CD4-positive, alpha-beta T cell treated with Interleukin-15 for 1 hour (primary cell): Measurements from ENCODE around the gene TMEM259.
"Not testable (repeated sequence)": the region's sequence is repeated elsewhere in the genome, so short reads cannot be mapped to it uniquely, and the experiment has no call there.

Experiments used
- DNase-seq: peaks from one replicate; pipeline ENCODE4 v3.0.0-alpha.2; 2020

TMEM259 gene

GRCh38 chr19:1038978-1039645 is 18.2 kb upstream of the TMEM259 start:
- DNase-seq, result no peak

GRCh38 chr19:1037621-1038064 is 16.7 kb upstream of the TMEM259 start:
- DNase-seq, result no peak

GRCh38 chr19:1035998-1036621 is 15.2 kb upstream of the TMEM259 start:
- no peak for DNase-seq

- DNase-seq, result no peak
Observed at GRCh38 chr19:1032264-1032867, 11.4 kb upstream of the TMEM259 start.

GRCh38 chr19:1028062-1028926 is 7.4 kb upstream of the TMEM259 start:
- peak; percentile 65 for DNase-seq

GRCh38 chr19:1027650-1028061 is 6.7 kb upstream of the TMEM259 start:
- DNase-seq, result no peak

- no peak for DNase-seq
Observed at GRCh38 chr19:1026783-1027649, 6.1 kb upstream of the TMEM259 start.

GRCh38 chr19:1025960-1026782 is 5.2 kb upstream of the TMEM259 start, which contains the start of gene CNN2:
Gene CNN2, plus strand, starts transcription at chr19:1026608. Its CDS starts 54 bp downstream, at chr19:1026662.
- DNase-seq, result peak; percentile 51

- not testable (repeated sequence) for DNase-seq
Observed at GRCh38 chr19:1025080-1025479, 4.2 kb upstream of the TMEM259 start.

- not testable (repeated sequence) for DNase-seq
Observed at GRCh38 chr19:1023883-1024188, 2.9 kb upstream of the TMEM259 start.

- no peak for DNase-seq
Observed at GRCh38 chr19:1019980-1020867, 699 bp downstream of the TMEM259 start.

GRCh38 chr19:1019616-1019961 is 1.3 kb downstream of the TMEM259 start:
- no peak for DNase-seq

- DNase-seq, result no peak
Observed at GRCh38 chr19:1018932-1019615, 1.8 kb downstream of the TMEM259 start.

GRCh38 chr19:1018393-1018792 is 2.5 kb downstream of the TMEM259 start:
- no peak for DNase-seq

- DNase-seq, result no peak
Observed at GRCh38 chr19:1017906-1018305, 3.0 kb downstream of the TMEM259 start.

GRCh38 chr19:1017115-1017905 is 3.6 kb downstream of the TMEM259 start:
- DNase-seq, result no peak

GRCh38 chr19:1016647-1017114 is 4.2 kb downstream of the TMEM259 start:
- DNase-seq, result no peak

GRCh38 chr19:1015782-1016646 is 4.9 kb downstream of the TMEM259 start:
- DNase-seq, result no peak
